ENCODE data around the gene POU2AF1. TPM values are rescaled to one million over a fixed set of nuclear protein-coding genes. Genes with fewer than 3 reads are reported as not detected.

The POU2AF1 gene
- total RNA-seq, 6 donors from 2014 or later, result 1.3 to 42.1 (median 4.0) TPM

DNA sequence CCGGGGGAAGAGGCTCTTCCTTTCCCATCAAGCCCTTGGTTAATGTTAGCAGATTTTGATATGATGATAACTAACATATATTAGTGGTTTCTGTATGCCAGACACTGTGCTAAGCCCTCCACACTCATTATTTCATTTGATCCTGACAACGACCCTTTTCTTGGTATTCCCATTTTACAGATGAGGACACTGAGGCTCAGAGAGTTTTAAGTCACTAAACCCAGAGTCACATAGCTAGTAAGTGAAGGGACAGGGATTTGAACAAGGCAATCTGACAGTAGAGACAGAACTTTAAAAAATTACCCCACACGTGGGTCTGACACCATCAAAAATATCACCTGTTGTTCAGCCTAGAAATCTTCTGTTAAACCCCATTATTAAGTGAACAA is 22.4 kb downstream of the POU2AF1 start:
- no peak for ATAC-seq (ENCODE audit: low FRiP score in 2 of 2)
- no peak for DNase-seq
- Histone ChIP-seq H3K9me3 (no peaks in the 10 kb centered on the region), H3K27me3 (no peaks in the 10 kb centered on the region), H3K4me3 (no peak overlapping the region), H3K27ac (no peak overlapping the region), H3K4me1 (no peaks in the 10 kb centered on the region), H3K36me3 (no peaks in the 10 kb centered on the region)
- 88 to 89% methylated on average over 3 of the region's 3 CpGs for WGBS, 2 donors
- TF ChIP-seq, protein P1, sequence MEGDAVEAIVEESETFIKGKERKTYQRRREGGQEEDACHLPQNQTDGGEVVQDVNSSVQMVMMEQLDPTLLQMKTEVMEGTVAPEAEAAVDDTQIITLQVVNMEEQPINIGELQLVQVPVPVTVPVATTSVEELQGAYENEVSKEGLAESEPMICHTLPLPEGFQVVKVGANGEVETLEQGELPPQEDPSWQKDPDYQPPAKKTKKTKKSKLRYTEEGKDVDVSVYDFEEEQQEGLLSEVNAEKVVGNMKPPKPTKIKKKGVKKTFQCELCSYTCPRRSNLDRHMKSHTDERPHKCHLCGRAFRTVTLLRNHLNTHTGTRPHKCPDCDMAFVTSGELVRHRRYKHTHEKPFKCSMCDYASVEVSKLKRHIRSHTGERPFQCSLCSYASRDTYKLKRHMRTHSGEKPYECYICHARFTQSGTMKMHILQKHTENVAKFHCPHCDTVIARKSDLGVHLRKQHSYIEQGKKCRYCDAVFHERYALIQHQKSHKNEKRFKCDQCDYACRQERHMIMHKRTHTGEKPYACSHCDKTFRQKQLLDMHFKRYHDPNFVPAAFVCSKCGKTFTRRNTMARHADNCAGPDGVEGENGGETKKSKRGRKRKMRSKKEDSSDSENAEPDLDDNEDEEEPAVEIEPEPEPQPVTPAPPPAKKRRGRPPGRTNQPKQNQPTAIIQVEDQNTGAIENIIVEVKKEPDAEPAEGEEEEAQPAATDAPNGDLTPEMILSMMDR (IDR thresholded peaks at IDR 0.05), result no peak
- TF ChIP-seq POLR2AphosphoS5 (IDR thresholded peaks at IDR 0.05) (no peak), POLR2A (IDR thresholded peaks at IDR 0.05) (no peak), EP300 (IDR thresholded peaks at IDR 0.05) (no peak)

DNA sequence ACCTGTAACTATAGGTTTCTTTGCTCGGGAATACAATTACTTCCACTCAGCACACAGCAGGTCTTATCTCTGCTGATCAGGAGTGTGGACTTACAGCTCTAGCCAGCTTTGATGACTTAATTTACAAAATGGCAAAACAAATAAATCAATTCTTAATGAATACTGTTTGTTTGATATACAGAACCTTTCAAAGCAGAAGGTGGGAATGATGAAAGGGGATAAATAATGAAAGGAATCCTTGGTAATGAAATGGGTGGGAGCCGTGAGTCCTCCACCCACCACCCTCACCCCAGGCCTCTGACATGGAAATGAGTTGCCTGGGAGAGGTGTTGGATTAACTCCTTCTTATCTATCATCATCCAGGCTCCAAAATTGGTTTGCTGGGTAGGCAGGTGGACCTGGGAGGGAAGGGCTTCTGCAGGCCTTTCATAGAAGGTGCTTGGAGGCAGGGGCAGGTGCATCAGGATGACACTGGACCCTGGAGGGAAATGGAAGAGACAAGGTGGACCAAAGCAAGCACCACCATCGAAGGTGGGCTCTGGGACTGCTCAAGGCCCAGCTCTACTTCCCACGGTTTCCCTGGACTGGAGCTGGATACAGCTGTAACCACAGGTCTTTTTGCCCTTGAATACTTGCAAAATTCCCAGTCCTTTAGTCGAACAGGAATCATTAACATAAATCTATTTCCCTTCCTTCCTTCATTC is 23.0 kb downstream of the POU2AF1 start:
- ATAC-seq (ENCODE audit: low FRiP score in 2 of 2) (no peak), DNase-seq (no peak)
- TF ChIP-seq, protein P1 (IDR thresholded peaks at IDR 0.05), result no peak
- no peak for TF ChIP-seq EP300 (IDR thresholded peaks at IDR 0.05)
- TF ChIP-seq POLR2A (IDR thresholded peaks at IDR 0.05), result no peak
- TF ChIP-seq POLR2AphosphoS5 (IDR thresholded peaks at IDR 0.05), result no peak
- no peaks in the 10 kb centered on the region for H3K4me1 ChIP-seq
- no peak overlapping the region for H3K27ac ChIP-seq
- WGBS, 2 donors, result 59 to 86% methylated on average over 5 of the region's 5 CpGs
- no peaks in the 10 kb centered on the region for H3K36me3 ChIP-seq
- H3K27me3 ChIP-seq, result no peaks in the 10 kb centered on the region
- no peak overlapping the region for H3K4me3 ChIP-seq
- no peaks in the 10 kb centered on the region for H3K9me3 ChIP-seq

DNA sequence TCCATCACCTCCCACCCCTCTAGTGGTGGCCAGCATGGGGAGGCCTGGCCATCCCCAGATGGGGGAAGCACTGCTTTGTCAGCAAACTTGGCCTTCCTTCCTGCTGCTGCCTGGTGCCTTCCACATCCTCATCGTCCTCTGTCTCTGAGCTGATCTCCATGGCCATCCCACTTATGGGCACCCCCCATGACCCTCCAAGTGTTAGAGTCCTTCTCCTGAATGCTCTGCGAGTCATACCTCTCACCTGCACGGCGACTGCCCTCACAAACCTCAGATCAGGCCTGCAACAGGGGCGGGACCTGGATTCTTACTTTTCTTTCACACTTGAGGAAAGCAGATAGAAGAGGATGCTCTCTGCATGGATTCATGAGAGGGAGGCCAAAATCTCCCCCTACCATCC is 24.0 kb downstream of the POU2AF1 start:
- Histone ChIP-seq H3K4me3 (no peak overlapping the region), H3K9me3 (no peaks in the 10 kb centered on the region), H3K4me1 (no peaks in the 10 kb centered on the region), H3K27me3 (no peaks in the 10 kb centered on the region), H3K27ac (no peak overlapping the region), H3K36me3 (no peaks in the 10 kb centered on the region)
- ATAC-seq (ENCODE audit: low FRiP score in 2 of 2), result no peak
- no peak for TF ChIP-seq EP300 (IDR thresholded peaks at IDR 0.05)
- no peak for DNase-seq
- 91 to 93% methylated on average over 5 of the region's 5 CpGs for WGBS, 2 donors

DNA sequence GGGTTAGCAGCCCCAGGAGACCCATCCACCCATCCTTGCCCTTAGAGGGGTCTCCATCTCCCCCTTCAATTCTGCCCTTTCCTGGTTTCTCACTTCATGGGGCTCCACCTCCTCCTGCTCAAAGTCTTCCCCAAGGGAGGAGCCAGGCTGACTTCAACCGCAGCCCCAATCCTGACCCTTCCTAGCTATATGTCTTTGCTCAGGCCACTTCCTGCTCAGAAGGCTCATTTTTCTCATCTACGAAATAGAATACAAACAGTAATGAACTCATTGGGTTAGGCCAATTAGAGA is 24.5 kb downstream of the POU2AF1 start:
- H3K4me1 ChIP-seq, result no peaks in the 10 kb centered on the region
- no peak for ATAC-seq (ENCODE audit: low FRiP score in 2 of 2)
- TF ChIP-seq, protein P1 (IDR thresholded peaks at IDR 0.05), result no peak
- TF ChIP-seq POLR2A (IDR thresholded peaks at IDR 0.05) (no peak), POLR2AphosphoS5 (IDR thresholded peaks at IDR 0.05) (no peak), EP300 (IDR thresholded peaks at IDR 0.05) (no peak)

DNA sequence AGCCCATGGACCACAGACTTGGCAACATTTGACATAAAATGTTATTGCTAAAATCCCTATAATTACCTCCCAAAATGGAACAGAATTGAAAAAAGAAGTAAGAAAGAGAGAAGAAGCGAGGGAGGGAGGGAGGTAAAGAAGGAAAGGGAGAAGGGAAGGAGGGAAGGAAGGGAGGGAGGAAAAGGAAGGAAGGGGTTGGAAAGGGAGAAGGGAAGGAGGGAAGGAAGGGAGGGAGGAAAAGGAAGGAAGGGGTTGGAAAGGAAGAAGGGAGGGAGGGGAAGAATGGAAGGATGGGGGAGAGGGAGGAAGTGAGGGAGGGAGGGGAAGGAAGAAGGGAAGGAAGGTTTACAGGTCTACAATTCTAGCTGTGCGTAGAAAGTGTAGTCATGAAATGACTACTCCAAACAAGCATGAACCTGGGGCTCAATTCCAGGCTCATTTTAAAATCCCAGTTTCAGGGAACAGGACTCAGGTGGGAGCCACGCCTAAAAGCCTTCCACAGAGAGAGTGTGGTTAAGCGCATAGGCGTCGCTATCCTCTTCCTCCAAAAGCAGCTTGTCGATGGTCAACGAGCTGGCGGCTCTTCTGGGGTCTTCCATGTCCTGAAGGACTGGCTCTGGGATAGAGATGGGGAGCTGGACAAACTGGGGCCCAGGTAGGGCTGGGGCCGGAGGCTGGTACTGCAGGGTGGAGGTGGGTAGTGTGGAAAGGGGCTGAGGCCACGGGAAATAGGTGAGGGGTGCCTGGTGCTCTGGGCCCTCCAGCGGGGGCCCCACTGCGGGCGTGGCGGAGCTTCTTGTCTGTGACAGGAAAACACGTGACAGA is 25.1 kb downstream of the POU2AF1 start:
- H3K4me3 ChIP-seq, result no peak overlapping the region
- DNase-seq (peak in 1 of 2 donors; percentile 62), ATAC-seq (ENCODE audit: low FRiP score in 2 of 2) (no peak)
- H3K27ac ChIP-seq, result no peak overlapping the region
- H3K9me3 ChIP-seq, result no peaks in the 10 kb centered on the region
- no peaks in the 10 kb centered on the region for H3K4me1 ChIP-seq
- H3K27me3 ChIP-seq, result no peaks in the 10 kb centered on the region
- TF ChIP-seq, protein P1 (IDR thresholded peaks at IDR 0.05), result no peak
- TF ChIP-seq POLR2A (IDR thresholded peaks at IDR 0.05), result no peak
- no peak for TF ChIP-seq POLR2AphosphoS5 (IDR thresholded peaks at IDR 0.05)
- TF ChIP-seq EP300 (IDR thresholded peaks at IDR 0.05), result no peak
- 95 to 96% methylated on average over 16 of the region's 16 CpGs for WGBS, 2 donors
- no peaks in the 10 kb centered on the region for H3K36me3 ChIP-seq

More for the DNA sequence above, 24.5 kb downstream of the POU2AF1 start:
- Histone ChIP-seq H3K36me3 (no peaks in the 10 kb centered on the region), H3K27ac (no peak overlapping the region), H3K4me3 (no peak overlapping the region), H3K9me3 (no peaks in the 10 kb centered on the region), H3K27me3 (no peaks in the 10 kb centered on the region)
- WGBS, 2 donors, result 86 to 87% methylated on average over 2 of the region's 2 CpGs
- DNase-seq, result no peak
